IMR-90 (cell line): ENCODE measurements around the gene TSR2. TPM values are rescaled to one million over a fixed set of nuclear protein-coding genes. Genes with fewer than 3 reads are reported as not detected.
A peak's percentile ranks its signal among the peaks of the same experiment; 100 is the strongest.

ENCODE experiments used
- ATAC-seq: fragments of 200-7000 bp; cut with Tn5 transposase; 2 replicates; pipeline ENCODE4 v1.9.1; 2020; ENCODE audit warnings: low read depth, mild to moderate bottlenecking, moderate library complexity
- BruUV-seq: library from RNA; stranded (reverse); fragments of 400-500 nt; replicated peaks from 2 replicates; lab custom pipeline; 2021; lab: Mats Ljungman, UMichigan
- CTCF ChIA-PET: fragments of 300-600 bp; formaldehyde crosslinking; extraction: SDS; loops from one replicate; lab custom pipeline; 2021; ENCODE audit warnings: antibody characterized with exemption; lab: Yijun Ruan, JAX
- POLR2A ChIA-PET: fragments of 300-600 bp; sonication (Branson Sonifier 250); formaldehyde crosslinking; loops from one replicate; lab custom pipeline; 2022; ENCODE audit warnings: antibody characterized with exemption; ENCODE audit not compliant: unreplicated experiment; lab: Charles Lee
- DNase-seq: peaks from one replicate; pipeline ENCODE4 v3.0.0; 2013
- H2AFZ ChIP-seq: replicated peaks from 2 replicates; pipeline ENCODE3; 2013; ENCODE audit warnings: low read length, mild to moderate bottlenecking; ENCODE audit not compliant: poor library complexity
- H2AK5ac ChIP-seq: 2 replicates; pipeline ENCODE4 v1.6.1; 2013; ENCODE audit warnings: low read depth, low read length, inconsistent platforms
- H2AK9ac ChIP-seq: replicated peaks from 2 replicates; pipeline ENCODE3; 2013; ENCODE audit warnings: mild to moderate bottlenecking, low read depth, low read length, moderate library complexity; ENCODE audit not compliant: poor library complexity
- H2BK120ac ChIP-seq: 2 replicates; pipeline ENCODE4 v1.6.1; 2013; ENCODE audit warnings: low read depth, low read length, inconsistent platforms
- H2BK15ac ChIP-seq: 3 replicates; pipeline ENCODE4 v1.6.1; 2013; ENCODE audit warnings: low read depth, low read length, inconsistent platforms
- H2BK20ac ChIP-seq: 2 replicates; pipeline ENCODE4 v1.6.1; 2013; ENCODE audit warnings: low read depth, mild to moderate bottlenecking, inconsistent platforms, low read length, moderate library complexity
- H2BK5ac ChIP-seq: 2 replicates; pipeline ENCODE4 v1.6.1; 2013; ENCODE audit warnings: mild to moderate bottlenecking, low read depth, low read length, inconsistent platforms; ENCODE audit not compliant: poor library complexity, severe bottlenecking
- H3K14ac ChIP-seq: replicated peaks from 2 replicates; pipeline ENCODE4 v1.6.1; 2013; ENCODE audit warnings: low read depth, low read length, inconsistent platforms
- H3K18ac ChIP-seq: 2 replicates; pipeline ENCODE4 v1.6.1; 2013; ENCODE audit warnings: low read depth, low read length, control low read depth
- H3K23ac ChIP-seq: 2 replicates; pipeline ENCODE4 v1.6.1; 2013; ENCODE audit warnings: low read depth, low read length, inconsistent platforms
- H3K27ac ChIP-seq: 2 replicates; pipeline ENCODE4 v1.5.1; 2013; ENCODE audit warnings: mild to moderate bottlenecking, control low read depth, low read length; ENCODE audit not compliant: insufficient read depth
- H3K27me3 ChIP-seq: 2 replicates; pipeline ENCODE4 v1.6.1; 2013; ENCODE audit warnings: low read length; ENCODE audit not compliant: control insufficient read depth, insufficient read depth
- H3K36me3 ChIP-seq: 2 replicates; pipeline ENCODE4 v1.6.1; 2013; ENCODE audit warnings: low read length, mixed read lengths; ENCODE audit not compliant: control insufficient read depth, insufficient read depth
- H3K4ac ChIP-seq: 2 replicates; pipeline ENCODE4 v1.6.1; 2013; ENCODE audit warnings: low read depth, low read length, inconsistent platforms
- H3K4me1 ChIP-seq: 2 replicates; pipeline ENCODE4 v1.6.1; 2013; ENCODE audit warnings: low read length, mixed read lengths; ENCODE audit not compliant: control insufficient read depth, insufficient read depth
- H3K4me2 ChIP-seq: 2 replicates; pipeline ENCODE4 v1.6.1; 2013; ENCODE audit warnings: low read depth, mild to moderate bottlenecking, control low read depth, low read length, moderate library complexity
- H3K4me3 ChIP-seq: 2 replicates; pipeline ENCODE4 v1.5.1; 2013; ENCODE audit warnings: low read depth, mild to moderate bottlenecking, control low read depth, low read length, moderate library complexity; ENCODE audit not compliant: insufficient read depth
- H3K56ac ChIP-seq: 2 replicates; pipeline ENCODE4 v1.6.1; 2013; ENCODE audit warnings: low read length, inconsistent platforms; ENCODE audit not compliant: insufficient read depth; ENCODE audit errors: extremely low read depth
- H3K79me1 ChIP-seq, 2 experiments: 2 replicates each; pipeline ENCODE4 v1.6.1; 2013; ENCODE audit warnings: low read length in 2 of 2, inconsistent platforms in 1 of 2, low read depth in 1 of 2
- H3K9ac ChIP-seq: 2 replicates; pipeline ENCODE4 v1.6.1; 2013; ENCODE audit warnings: low read depth, low read length, control low read depth
- H3K9me1 ChIP-seq: 2 replicates; pipeline ENCODE4 v1.6.1; 2013; ENCODE audit warnings: low read length, inconsistent platforms; ENCODE audit not compliant: insufficient read depth
- H3K9me3 ChIP-seq: 2 replicates; pipeline ENCODE4 v1.6.1; 2013; ENCODE audit warnings: low read length; ENCODE audit not compliant: control insufficient read depth, insufficient read depth
- H4K20me1 ChIP-seq: 2 replicates; pipeline ENCODE4 v1.6.1; 2013; ENCODE audit warnings: low read length, inconsistent platforms; ENCODE audit not compliant: insufficient read depth
- H4K5ac ChIP-seq: 2 replicates; pipeline ENCODE4 v1.6.1; 2013; ENCODE audit warnings: mild to moderate bottlenecking, low read depth, low read length, control low read depth
- H4K8ac ChIP-seq, 2 experiments: 2 replicates each; pipeline ENCODE4 v1.6.1; 2013; ENCODE audit warnings: low read depth in 2 of 2, low read length in 2 of 2, control low read depth in 1 of 2, inconsistent platforms in 1 of 2
- H4K91ac ChIP-seq: 2 replicates; pipeline ENCODE4 v1.6.1; 2013; ENCODE audit warnings: low read depth, low read length, inconsistent platforms; ENCODE audit not compliant: insufficient read depth
- NFE2L2 ChIP-seq: fragments of 150-350 bp; IDR thresholded peaks from 2 replicates; pipeline ENCODE4 v1.6.1; 2016; ENCODE audit warnings: low read depth, mild to moderate bottlenecking, low read length
- WGBS, 2 experiments: methylation state at CpG; one replicate each; pipeline versions ENCODE4 v1.1.5 to v1.1.7; 2013; ENCODE audit warnings: missing lambda C conversion rate in 2 of 2; ENCODE audit not compliant: insufficient read length in 1 of 2; ENCODE audit errors: extremely low coverage in 2 of 2; 5-methylcytosine and 5-hydroxymethylcytosine counted together
- dilution Hi-C: fragments of 300-500 bp; cut with HindIII; formaldehyde crosslinking; loops from one replicate; pipeline ENCODE4 v1.14.3; 2018; ENCODE audit warnings: low sequenced_read_pairs; ENCODE audit not compliant: unreplicated experiment
- in situ Hi-C: fragments of 300-500 bp; cut with MboI; formaldehyde crosslinking; loops from 3 replicates; pipeline ENCODE4 v1.14.3; 2019; ENCODE audit warnings: low sequenced_read_pairs, inconsistent platforms, mixed read lengths
- intact Hi-C: fragments of 100-400 bp; cut with micrococcal nuclease; formaldehyde crosslinking; loops from 2 replicates; pipeline ENCODE4 v1.10.0; 2022
- polyA plus RNA-seq, 3 experiments: library from polyadenylated mRNA; depleted of rRNA; stranded (reverse); fragments of >200 nt; gene quantifications; 2 replicates each; pipeline ENCODE4 v1.2.3, GENCODE V29; 2012; ENCODE audit warnings: low replicate concordance in 1 of 3
- total RNA-seq: library from RNA; depleted of rRNA; stranded (reverse); fragments of >200 nt; gene quantifications from 2 replicates; pipeline ENCODE4 v1.2.3, GENCODE V29; 2012
- TF ChIP-seq, protein P1 (sequence below): conservative IDR thresholded peaks from 2 replicates; pipeline ENCODE4 v1.5.1; 2012; ENCODE audit warnings: mild to moderate bottlenecking, low read depth, low read length, improper control_type of control experiment

Gene TSR2
- total and polyA plus RNA-seq, 2 of the 4 experiments (the other 2 are of a cell fraction), result 8.8 to 22.1 TPM

- Histone ChIP-seq H3K23ac (no peak overlapping the region), H2BK20ac (no peak overlapping the region), H3K4ac (no peak overlapping the region), H2BK15ac (no peak overlapping the region), H4K20me1 (no peaks in the 10 kb centered on the region; the same call in 1 of the 2 replicates), H3K79me1 (peaks cover 0 to 3% of the 10 kb centered on the region in 2 experiments; a peak in 1 of 4 replicates), H3K9me1 (no peaks in the 10 kb centered on the region), H2BK5ac (no peak overlapping the region), H3K14ac (no peak overlapping the region), H3K4me3 (no peak overlapping the region), H3K36me3 (peaks cover 20% of the 10 kb centered on the region; the same call in 1 of the 2 replicates), H2BK120ac (no peak overlapping the region), H2AK9ac (no peak overlapping the region), H3K4me1 (no peaks in the 10 kb centered on the region), H3K9ac (no peak overlapping the region), H3K27me3 (peaks cover 3% of the 10 kb centered on the region; the same call in 1 of the 2 replicates), H2AK5ac (no peak overlapping the region), H2AFZ (no peak overlapping the region), H3K27ac (no peak overlapping the region), H4K91ac (no peak overlapping the region), H4K8ac (no peak overlapping the region), H3K18ac (no peak overlapping the region), H3K4me2 (no peak overlapping the region), H3K56ac (no peak overlapping the region), H3K9me3 (no peaks in the 10 kb centered on the region), H4K5ac (no peak overlapping the region)
- CTCF ChIA-PET, result interaction anchor here (0.9 kb wide), 1 partner anchor 52 kb away, joined by 3 read pairs; no protein-coding TSS in a partner anchor
- TF ChIP-seq, protein P1, sequence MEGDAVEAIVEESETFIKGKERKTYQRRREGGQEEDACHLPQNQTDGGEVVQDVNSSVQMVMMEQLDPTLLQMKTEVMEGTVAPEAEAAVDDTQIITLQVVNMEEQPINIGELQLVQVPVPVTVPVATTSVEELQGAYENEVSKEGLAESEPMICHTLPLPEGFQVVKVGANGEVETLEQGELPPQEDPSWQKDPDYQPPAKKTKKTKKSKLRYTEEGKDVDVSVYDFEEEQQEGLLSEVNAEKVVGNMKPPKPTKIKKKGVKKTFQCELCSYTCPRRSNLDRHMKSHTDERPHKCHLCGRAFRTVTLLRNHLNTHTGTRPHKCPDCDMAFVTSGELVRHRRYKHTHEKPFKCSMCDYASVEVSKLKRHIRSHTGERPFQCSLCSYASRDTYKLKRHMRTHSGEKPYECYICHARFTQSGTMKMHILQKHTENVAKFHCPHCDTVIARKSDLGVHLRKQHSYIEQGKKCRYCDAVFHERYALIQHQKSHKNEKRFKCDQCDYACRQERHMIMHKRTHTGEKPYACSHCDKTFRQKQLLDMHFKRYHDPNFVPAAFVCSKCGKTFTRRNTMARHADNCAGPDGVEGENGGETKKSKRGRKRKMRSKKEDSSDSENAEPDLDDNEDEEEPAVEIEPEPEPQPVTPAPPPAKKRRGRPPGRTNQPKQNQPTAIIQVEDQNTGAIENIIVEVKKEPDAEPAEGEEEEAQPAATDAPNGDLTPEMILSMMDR, result 0 out of 2 replicates have a peak, but pooled peaks have one; percentile 11
- no peak for TF ChIP-seq NFE2L2
- peak; percentile 42 for ATAC-seq
- DNase-seq, result no peak
- in situ Hi-C loops (loop anchor here (25.0 kb wide), 1 partner anchor 410 kb away; the partner anchor contains the start of gene PHF8), dilution Hi-C loops (no loop called here), intact Hi-C loops (loop anchor here (10.0 kb wide), 1 partner anchor 203 kb away; no protein-coding TSS in a partner anchor)
- POLR2A ChIA-PET, result no interaction called here
- no TSS peak for BruUV-seq
- WGBS, 2 experiments, result 60% methylated on average over 1 of the region's 5 CpGs; no CpG with 5 or more reads in 1 of the 2 experiments
These were observed 7.3 kb downstream of the TSR2 start for GRCh38 chrX:54447461-54447860.
